Peyer's patch (tissue), 4 donors: ENCODE data around the gene SGSM2. TPM values are rescaled to one million over a fixed set of nuclear protein-coding genes. Genes with fewer than 3 reads are reported as not detected.

Experiments
- DNase-seq, 3 donors: peaks; one replicate each; pipeline ENCODE4 v3.0.0-alpha.2; 2017 to 2019
- H3K27ac ChIP-seq, 4 donors: fragments of 200-600 bp; sonication (generic); one replicate each; pipeline ENCODE4 v1.5.1; 2016 to 2019
- H3K27me3 ChIP-seq, 2 donors: fragments of 200-600 bp; sonication (generic); one replicate each; pipeline ENCODE4 v1.5.1; 2019
- H3K36me3 ChIP-seq, 3 donors: fragments of 200-600 bp; sonication (generic); one replicate each; pipeline ENCODE4 v1.5.1; 2016 to 2019
- H3K4me1 ChIP-seq, 4 donors: fragments of 200-600 bp; sonication (generic); one replicate each; pipeline ENCODE4 v1.5.1; 2016 to 2019
- H3K4me3 ChIP-seq, 4 donors: fragments of 200-600 bp; sonication (generic); 1 replicate in 3 of 4; 2 replicates in 1 of 4; pipeline ENCODE4 v1.5.1; 2016 to 2019; ENCODE audit warnings: mild to moderate bottlenecking in 1 of 4
- H3K9me3 ChIP-seq, 4 donors: fragments of 200-600 bp; sonication (generic); one replicate each; pipeline ENCODE4 v1.5.1; 2016 to 2019; ENCODE audit warnings: mild to moderate bottlenecking in 1 of 4
- POLR2A ChIP-seq, 2 donors: fragments of 450-650 bp; IDR thresholded peaks; one replicate each; pipeline ENCODE4 v1.5.1; 2017; ENCODE audit warnings: antibody characterized with exemption in 2 of 2, mild to moderate bottlenecking in 2 of 2, moderate library complexity in 2 of 2
- total RNA-seq, 4 donors: library from RNA; depleted of rRNA; stranded (reverse); fragments of >200 nt; gene quantifications; one replicate each; pipeline ENCODE4 v1.1.0, GENCODE V29; 2016
- TF ChIP-seq, protein P1 (sequence below), 6 experiments: fragments of 450-650 bp in 4 of 6; fragments of 200-600 bp in 2 of 6; sonication (generic) in 1 of 6; IDR thresholded peaks; one replicate each; pipeline ENCODE4 v1.5.1; 2017 to 2019; ENCODE audit warnings: antibody characterized with exemption in 6 of 6, mild to moderate bottlenecking in 3 of 6, moderate library complexity in 1 of 6

Gene SGSM2
- total RNA-seq, 4 donors from 2014 or later: 48.5 to 151 (median 113) TPM

- TF ChIP-seq, protein P1, sequence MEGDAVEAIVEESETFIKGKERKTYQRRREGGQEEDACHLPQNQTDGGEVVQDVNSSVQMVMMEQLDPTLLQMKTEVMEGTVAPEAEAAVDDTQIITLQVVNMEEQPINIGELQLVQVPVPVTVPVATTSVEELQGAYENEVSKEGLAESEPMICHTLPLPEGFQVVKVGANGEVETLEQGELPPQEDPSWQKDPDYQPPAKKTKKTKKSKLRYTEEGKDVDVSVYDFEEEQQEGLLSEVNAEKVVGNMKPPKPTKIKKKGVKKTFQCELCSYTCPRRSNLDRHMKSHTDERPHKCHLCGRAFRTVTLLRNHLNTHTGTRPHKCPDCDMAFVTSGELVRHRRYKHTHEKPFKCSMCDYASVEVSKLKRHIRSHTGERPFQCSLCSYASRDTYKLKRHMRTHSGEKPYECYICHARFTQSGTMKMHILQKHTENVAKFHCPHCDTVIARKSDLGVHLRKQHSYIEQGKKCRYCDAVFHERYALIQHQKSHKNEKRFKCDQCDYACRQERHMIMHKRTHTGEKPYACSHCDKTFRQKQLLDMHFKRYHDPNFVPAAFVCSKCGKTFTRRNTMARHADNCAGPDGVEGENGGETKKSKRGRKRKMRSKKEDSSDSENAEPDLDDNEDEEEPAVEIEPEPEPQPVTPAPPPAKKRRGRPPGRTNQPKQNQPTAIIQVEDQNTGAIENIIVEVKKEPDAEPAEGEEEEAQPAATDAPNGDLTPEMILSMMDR (IDR thresholded peaks at IDR 0.05): no peak
- peak in 1 of 2 donors; percentile 75 for TF ChIP-seq POLR2A (IDR thresholded peaks at IDR 0.05)
- Histone ChIP-seq H3K36me3 (no peaks in the 10 kb centered on the region), H3K27me3 (no peaks in the 10 kb centered on the region), H3K4me1 (peaks cover 22 to 63% (median 46%) of the 10 kb centered on the region in 4 donors), H3K4me3 (peak overlapping the region; percentile 59 to 93 (median 83)), H3K9me3 (no peaks in the 10 kb centered on the region), H3K27ac (peak overlapping the region; percentile 93 to 100 (median 96))
- DNase-seq: peak in 2 of 3 donors; percentile 68 to 79
Measured at GRCh38 chr17:2398655-2399571, 61.6 kb downstream of the SGSM2 start.

GRCh38 chr17:2399572-2400473 lies 62.5 kb downstream of the SGSM2 start:
- H3K9me3 ChIP-seq: no peaks in the 10 kb centered on the region
- H3K4me1 ChIP-seq: peaks cover 17 to 62% (median 39%) of the 10 kb centered on the region in 4 donors
- TF ChIP-seq, protein P1 (IDR thresholded peaks at IDR 0.05): no peak
- TF ChIP-seq POLR2A (IDR thresholded peaks at IDR 0.05): peak; percentile 95 to 96
- peak overlapping the region; percentile 59 to 93 (median 83) for H3K4me3 ChIP-seq
- H3K36me3 ChIP-seq: no peaks in the 10 kb centered on the region
- H3K27ac ChIP-seq: peak overlapping the region; percentile 93 to 100 (median 96)
- peak; percentile 96 to 98 (median 98) for DNase-seq
- no peaks in the 10 kb centered on the region for H3K27me3 ChIP-seq

DNA sequence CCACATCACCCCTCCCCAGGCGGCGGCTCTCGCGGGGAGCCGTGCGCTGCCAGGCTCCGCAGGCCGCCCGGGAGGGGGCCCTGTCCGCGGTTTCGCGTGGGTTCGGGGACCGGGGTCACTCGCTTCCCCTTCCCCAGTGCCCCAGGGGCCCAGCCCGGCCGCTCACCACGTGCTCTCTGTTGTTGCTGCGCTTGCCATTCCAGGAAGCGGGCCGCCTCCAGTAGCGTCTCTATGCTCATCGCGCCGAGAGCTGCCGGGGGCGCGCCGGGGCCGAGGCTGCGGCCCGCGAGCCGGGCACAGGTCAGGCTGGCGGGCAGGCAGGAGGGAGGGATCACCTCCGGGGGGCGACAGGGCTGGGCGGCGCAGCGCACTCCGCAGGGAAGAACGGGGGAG lies 63.2 kb downstream of the SGSM2 start:
- no peaks in the 10 kb centered on the region for H3K36me3 ChIP-seq
- TF ChIP-seq, protein P1 (IDR thresholded peaks at IDR 0.05): peak in 1 of 6 experiments; percentile 7
- TF ChIP-seq POLR2A (IDR thresholded peaks at IDR 0.05): no peak
- H3K4me1 ChIP-seq: peaks cover 15 to 62% (median 35%) of the 10 kb centered on the region in 4 donors
- no peaks in the 10 kb centered on the region for H3K27me3 ChIP-seq
- peak overlapping the region; percentile 59 to 93 (median 83) for H3K4me3 ChIP-seq
- peak; percentile 60 to 82 (median 78) for DNase-seq
- peak overlapping the region; percentile 93 to 100 (median 96) for H3K27ac ChIP-seq
- H3K9me3 ChIP-seq: no peaks in the 10 kb centered on the region

DNA sequence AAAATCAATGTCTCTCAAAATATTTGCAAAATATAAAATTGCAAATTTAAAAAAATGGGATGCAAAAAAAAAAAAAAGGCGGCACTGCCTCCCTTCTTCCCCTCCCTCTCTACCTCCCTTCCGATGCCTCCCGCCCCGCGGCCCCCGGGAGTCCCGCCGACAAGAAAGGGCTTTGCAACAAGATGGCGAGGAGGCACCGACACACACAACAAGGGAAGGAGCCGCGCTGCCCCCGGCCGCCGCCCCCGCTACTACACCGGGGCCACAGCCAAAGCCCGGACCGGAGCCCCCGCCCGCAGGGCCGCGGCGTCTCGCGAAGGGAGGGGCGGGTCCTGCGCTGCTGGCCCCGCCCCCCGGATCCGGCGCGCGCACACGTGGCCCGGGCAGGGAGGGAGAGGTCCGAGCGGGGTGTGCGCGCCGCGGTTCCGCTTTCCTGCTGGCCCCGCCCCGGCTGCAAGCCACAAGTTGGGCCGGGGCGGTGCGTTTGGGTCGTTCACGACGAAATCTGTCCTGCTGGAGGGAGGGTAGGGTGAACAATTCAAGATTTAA lies 63.6 kb downstream of the SGSM2 start, which contains the start of gene MNT:
Gene MNT (minus strand): TSS at position 184 of the 549 bp plus-strand sequence. CDS start 348 bp downstream, outside the sequence.
- H3K4me1 ChIP-seq: peaks cover 11 to 62% (median 30%) of the 10 kb centered on the region in 4 donors
- H3K36me3 ChIP-seq: no peaks in the 10 kb centered on the region
- peak within 1 kb of the TSS; percentile 93 to 100 (median 96) for H3K27ac ChIP-seq
- TF ChIP-seq POLR2A (IDR thresholded peaks at IDR 0.05): peak; percentile 41 to 83
- TF ChIP-seq, protein P1 (IDR thresholded peaks at IDR 0.05): peak in 3 of 6 experiments; percentile 17 to 28 (median 19)
- DNase-seq: peak; percentile 92 to 97 (median 95)
- peak within 1 kb of the TSS; percentile 59 to 93 (median 83) for H3K4me3 ChIP-seq
- no peaks in the 10 kb centered on the region for H3K27me3 ChIP-seq
- no peaks in the 10 kb centered on the region for H3K9me3 ChIP-seq
